Ammon's horn (tissue), 1 donor: ENCODE results near the gene DCBLD1.
"Not testable (repeated sequence)": the region's sequence is repeated elsewhere in the genome, so short reads cannot be mapped to it uniquely, and the experiment has no call there.

Experiments used
- DNase-seq: peaks from one replicate; pipeline ENCODE4 v3.0.0-alpha.2; 2016; ENCODE audit warnings: low spot score

DCBLD1 gene

DNA sequence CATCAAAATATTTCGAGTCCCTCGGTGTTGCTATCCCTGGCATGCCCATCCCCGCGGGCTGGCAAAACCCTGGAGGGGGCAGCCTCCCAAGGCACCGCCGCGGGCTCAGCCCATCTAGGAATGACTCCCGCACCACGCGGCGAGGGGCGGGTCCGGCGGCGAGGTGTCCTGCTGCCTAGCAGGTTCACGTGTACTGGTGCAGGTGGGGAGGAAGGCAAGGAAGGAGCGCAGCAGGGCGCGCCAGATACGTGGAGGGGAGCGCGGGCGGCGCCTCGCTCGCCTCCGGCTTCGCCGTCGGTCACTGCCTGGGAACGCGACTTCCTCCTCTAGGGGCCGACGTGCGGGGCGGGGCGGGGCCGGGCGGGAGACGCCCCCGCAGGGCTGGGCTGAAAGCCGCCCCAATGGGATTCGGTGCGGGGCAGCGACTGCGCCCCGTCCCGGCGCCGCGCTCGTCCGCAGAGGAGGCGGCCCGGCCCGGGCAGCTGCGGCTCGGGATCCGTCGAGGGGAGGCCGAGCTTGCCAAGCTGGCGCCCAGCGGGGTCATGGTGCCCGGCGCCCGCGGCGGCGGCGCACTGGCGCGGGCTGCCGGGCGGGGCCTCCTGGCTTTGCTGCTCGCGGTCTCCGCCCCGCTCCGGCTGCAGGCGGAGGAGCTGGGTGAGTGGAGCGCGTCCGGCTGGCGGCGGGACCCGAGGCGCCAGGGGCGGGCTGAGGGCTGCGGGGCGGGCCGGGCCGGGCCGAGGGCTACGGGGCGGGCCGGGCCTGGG lies at the start of gene DCBLD1:
TSS of gene DCBLD1 (plus strand) at position 435 of the 764 bp plus-strand sequence. CDS start at position 543, 108 bp downstream.
- peak; percentile 68 for DNase-seq

DNA sequence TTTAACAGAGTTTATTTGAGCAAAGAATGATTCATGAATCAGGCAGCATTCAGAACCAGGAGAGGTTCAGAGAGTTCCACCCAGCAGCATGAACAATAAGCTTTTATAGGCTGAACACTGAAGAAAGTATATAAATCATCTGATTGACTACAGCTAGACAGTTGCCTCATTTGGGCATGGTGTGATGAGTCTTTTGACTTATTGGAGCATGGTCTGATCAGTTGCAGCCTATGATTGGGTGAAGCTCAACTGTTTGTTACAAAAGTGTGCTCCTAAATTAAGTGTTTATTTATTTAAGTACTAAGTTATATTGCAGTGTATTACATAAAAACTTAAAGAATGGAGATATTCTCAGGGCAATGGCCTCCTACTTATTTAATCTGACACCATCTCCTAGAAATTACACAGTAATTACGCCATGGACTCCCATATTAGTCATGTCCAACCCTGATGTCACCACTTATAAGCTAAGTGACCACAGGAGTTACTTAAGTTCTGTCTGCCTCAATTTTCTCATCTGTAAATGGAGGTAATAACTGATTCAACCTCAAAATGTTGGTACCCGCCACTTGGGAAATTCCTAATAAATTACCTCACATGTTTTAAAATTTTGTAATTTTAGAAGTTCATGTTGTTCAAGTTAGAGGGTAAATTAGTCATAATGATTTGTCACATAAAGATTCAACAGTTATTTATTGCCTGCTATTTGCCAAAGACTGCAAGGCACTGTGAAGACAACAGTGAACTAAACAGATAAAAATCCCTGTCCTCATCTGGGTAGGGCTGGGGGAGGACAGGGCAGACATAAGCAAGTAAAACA lies 41.6 kb upstream of the DCBLD1 start:
- DNase-seq, result no peak

- DNase-seq, result no peak
These were observed 40.6 kb upstream of the DCBLD1 start for GRCh38 chr6:117441824-117442264.

DNA sequence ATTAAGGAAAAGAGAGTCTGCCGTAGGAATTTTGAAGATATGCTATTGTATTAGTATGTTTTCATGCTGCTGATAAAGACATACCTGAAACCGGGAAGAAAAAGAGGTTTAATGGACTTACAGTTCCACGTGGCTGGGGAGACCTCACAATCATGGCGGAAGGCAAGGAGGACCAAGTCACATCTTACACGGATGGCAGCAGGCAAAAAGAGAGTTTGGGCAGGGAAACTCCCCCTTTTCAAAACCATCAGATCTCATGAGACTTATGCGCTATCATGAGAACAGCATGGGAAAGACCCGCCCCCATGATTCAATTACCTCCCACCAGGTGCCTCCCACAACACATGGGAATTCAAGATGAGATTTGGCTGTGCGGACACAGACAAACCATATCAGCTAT lies 40.2 kb upstream of the DCBLD1 start:
- DNase-seq, result not testable (repeated sequence)

DNA sequence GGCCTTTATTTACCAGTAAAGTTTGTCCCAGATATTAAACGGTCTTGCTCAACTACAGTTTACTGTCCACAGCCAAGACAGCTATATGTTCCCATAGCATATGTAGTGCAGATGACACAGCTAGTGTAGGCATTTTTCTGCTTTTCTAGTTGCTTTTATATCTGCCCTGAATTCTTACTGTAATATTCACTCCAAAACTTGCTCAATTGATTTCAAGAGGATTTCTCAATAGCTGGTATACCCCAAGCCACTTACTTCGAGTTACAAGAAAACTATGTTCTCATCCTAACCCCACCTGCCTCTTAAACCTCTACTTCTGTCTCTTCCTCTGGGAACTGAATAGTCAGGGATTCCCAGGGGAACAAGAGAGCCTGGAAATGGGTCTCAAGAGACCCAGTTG lies 37.9 kb upstream of the DCBLD1 start:
- no peak for DNase-seq

DNA sequence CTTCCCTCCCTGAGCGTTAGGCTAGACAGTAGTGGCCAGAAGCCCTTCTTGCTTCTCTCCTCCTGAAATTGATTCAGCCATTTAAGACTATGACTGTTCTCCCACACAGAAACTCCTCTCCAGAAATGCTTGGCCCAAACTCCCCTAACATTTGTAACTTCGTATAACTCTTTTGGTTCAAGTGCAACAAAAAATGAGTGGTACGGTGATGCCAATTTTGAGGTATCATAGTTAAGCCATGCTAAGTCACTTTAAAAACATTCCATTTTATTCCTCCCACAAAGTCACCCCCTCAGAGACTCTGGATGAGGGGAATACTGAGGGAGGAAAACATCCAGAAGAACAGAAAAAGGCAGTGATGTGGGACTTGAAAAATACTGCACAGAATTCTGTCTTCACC lies 35.6 kb upstream of the DCBLD1 start:
- DNase-seq, result no peak

DNA sequence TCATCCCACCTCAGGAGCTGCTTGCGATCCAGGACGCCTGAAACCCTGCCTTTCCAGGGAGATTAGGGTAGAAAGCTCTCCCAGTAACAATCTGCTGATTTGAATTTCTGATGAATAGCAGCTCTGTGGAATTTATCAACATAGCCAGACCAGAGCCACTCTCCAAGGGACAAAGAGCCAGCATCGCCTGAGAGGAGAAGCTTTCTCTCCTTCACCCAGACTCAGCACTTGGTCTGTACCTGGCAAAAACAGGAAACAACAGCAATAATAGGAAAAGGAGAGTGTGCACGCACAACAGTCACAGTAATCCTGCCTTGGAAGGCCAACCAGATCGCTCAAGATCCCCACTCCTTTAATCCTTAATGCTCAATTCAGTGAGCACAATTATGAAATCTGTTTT lies 34.5 kb upstream of the DCBLD1 start:
- no peak for DNase-seq

DNA sequence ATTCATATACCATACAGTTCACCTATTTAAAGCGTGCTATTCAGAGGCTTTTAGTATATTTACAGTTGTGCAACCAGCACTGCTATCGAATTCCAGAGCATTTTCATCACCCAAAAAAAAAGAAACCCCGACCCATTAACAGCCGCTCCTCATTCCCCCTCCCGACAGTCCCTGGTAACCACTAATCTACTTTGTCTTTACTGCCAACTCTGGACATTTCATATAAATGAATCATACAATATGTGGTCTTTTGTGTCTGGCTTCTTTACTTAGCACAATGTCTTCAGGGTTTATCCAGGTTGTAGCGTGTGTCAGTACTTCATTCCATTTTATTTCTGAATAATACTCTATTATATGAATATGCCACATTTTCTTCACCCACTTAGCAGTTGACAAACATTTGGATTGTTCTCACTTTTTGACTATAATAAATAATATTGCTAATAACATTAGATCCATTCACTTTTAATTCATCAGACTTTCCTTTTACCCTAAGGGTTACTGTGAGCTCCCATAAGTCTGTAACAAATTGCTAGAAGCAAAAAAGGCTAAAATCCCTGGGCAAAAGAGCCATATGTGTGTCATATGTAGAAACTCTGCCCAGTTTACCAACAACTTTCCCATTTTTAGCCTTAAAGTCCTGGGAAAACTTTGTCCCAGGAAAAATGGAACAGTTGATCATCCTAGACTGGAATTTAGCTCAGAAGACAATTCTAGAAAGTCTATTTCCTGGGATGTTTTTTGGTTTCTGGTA lies 33.6 kb upstream of the DCBLD1 start:
- DNase-seq, result no peak

- peak; percentile 75 for DNase-seq
These were observed 32.7 kb upstream of the DCBLD1 start for GRCh38 chr6:117449549-117450439.

DNA sequence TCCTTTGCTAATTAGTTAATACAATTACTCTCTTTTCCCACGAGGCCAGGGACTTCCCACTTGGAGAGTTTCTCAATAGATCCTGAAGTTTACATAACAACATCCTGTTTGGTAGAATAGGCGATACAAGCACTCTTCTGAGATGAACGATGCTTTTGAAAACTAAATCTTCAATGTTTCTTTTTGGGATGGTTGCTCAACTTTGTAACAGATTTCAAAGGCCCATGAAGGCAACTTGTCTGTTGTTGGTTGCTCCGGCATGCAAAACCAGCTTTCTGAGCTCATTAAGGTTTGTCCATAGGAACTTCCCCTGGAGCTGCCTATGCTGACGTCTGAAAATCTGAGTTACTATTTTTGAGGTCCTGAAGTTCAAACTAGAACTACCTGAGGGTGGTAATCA lies 30.8 kb upstream of the DCBLD1 start:
- DNase-seq, result no peak

DNA sequence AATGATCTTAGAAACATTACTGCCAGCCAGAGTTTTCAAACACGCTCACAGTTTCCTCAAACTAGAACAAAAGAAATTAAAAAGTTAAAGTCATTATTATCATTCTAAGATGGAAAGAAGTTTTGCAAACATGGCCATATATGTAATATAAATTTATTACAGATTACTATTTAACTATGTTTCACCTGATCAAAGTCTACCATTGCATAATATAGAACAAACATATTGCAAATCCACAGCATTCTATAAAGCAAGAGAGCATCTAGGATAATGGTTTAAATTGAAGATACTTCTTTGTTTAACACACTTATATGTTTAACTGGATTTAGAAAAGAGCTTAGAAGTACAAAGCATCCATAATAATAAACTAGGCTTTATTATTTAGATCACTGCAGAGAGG lies 26.2 kb upstream of the DCBLD1 start:
- no peak for DNase-seq

DNA sequence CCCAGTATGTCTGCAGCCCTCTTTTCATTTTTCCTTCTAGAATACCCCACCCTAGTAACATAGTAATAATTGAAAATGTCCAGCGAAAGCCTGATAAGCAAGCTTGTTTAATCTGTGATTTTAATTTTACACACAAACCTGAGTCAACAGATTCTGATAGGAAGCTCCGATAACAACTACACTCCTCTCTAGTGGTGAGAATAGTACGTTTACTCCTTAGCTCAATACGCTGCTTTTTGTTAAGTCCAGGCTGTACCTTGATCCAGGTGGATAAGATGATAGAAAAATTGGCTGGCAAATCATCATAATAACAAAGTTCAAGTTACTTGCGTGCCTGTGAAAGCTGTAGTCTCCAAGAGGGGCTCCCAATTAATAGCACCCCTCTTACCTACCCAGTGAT lies 25.5 kb upstream of the DCBLD1 start:
- DNase-seq, result no peak

- no peak for DNase-seq
These were observed 23.1 kb upstream of the DCBLD1 start for GRCh38 chr6:117459204-117459944.

- no peak for DNase-seq
These were observed 18.5 kb upstream of the DCBLD1 start for GRCh38 chr6:117463762-117464665.

DNA sequence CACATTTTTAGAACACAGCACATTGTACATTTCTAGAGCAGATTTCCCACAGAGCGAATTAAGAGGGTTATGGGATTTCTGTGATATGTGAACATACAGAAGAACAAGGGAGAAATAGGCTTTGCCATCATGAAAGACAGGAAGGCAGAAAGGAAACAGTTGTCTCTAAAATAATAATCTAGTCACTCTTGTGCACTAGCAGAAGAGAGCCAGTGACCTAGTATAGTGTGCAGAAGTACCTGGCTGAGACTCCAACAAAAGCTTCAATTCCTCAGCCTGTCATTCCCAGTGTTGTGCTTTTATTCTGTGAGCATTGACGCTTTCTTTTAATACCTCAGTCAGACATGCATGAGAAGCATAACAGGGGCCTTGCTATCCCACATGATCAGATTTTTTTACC lies 17.8 kb upstream of the DCBLD1 start:
- DNase-seq, result no peak

- DNase-seq, result no peak
These were observed 16.8 kb upstream of the DCBLD1 start for GRCh38 chr6:117465691-117466090.

DNA sequence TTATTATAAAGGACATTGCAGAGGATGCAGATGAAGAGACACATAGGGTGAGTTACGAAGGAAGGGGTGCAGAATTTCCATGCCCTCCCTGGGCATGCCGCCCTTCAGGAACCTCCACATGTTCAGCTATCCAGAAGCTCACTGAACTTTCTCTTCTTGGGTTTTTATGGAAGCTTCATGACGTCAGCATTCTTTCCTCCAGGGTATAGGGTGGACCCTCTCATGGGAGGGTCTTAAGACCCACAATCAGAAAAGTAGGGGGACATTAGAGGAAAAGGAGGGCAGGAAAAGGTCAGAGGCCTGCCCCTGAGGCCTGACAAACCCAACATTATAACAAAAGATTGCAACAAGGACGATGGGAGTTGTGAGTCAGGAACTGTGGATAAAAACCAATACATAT lies 14.6 kb upstream of the DCBLD1 start:
- no peak for DNase-seq

- not testable (repeated sequence) for DNase-seq
These were observed 13.9 kb upstream of the DCBLD1 start for GRCh38 chr6:117468527-117468926.

- DNase-seq, result no peak
These were observed 13.1 kb upstream of the DCBLD1 start for GRCh38 chr6:117469356-117469755.

GRCh38 chr6:117469791-117470190 lies 12.7 kb upstream of the DCBLD1 start:
- DNase-seq, result no peak
